ENCODE data around the gene RGMA.

Gene RGMA, protein sequence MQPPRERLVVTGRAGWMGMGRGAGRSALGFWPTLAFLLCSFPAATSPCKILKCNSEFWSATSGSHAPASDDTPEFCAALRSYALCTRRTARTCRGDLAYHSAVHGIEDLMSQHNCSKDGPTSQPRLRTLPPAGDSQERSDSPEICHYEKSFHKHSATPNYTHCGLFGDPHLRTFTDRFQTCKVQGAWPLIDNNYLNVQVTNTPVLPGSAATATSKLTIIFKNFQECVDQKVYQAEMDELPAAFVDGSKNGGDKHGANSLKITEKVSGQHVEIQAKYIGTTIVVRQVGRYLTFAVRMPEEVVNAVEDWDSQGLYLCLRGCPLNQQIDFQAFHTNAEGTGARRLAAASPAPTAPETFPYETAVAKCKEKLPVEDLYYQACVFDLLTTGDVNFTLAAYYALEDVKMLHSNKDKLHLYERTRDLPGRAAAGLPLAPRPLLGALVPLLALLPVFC

DNA sequence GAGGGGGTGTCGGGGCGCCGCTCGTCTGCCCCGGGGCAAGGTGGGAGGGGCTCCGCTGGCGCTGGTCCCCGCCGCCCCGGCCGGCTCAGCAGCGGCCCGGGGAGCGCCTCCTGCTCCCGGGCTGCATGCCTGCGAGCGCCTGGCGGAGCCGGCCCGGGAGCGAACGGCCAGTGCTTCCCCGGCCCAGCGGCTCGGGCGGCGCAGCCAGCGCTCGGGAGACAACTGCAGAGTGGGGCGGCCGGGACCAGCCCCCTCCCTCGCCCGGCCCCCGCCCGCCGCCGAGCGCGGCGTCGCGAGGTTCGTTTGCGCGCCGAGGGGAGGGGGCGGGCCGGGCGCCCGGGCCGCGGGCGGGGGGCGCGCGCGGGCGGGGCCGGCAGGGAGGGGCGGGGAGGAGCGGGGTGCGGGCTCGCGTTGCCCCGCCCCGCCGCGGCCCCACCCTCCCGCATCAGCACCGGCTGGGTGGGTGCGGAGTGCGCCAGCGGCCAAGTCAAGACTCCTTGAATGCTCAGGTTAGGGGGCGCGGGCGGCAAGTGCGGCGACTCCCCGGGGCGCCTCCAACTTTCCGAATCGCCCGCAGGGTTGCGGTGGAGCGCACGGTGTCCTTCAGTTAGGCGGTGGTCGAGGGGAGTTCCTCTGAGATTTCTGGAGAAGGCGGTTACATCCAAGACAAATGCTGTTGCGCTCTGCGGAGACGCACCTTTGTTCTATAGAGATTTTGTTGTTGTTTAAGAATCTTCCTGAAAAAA, at the start of gene RGMA:
Gene RGMA, minus strand, starts transcription at position 231 of the 746 bp plus-strand sequence. CDS start 279 bp downstream, outside the sequence.
- peak; percentile 39 for ATAC-seq
- Mint-ChIP-seq H3K27ac (no peak within 1 kb of the TSS), H3K4me1 (peaks cover 23% of the 10 kb centered on the region), H3K4me3 (peak within 1 kb of the TSS; percentile 70), H3K9me3 (no peaks in the 10 kb centered on the region), H3K36me3 (no peaks in the 10 kb centered on the region), H3K27me3 (peaks cover 67% of the 10 kb centered on the region)

DNA sequence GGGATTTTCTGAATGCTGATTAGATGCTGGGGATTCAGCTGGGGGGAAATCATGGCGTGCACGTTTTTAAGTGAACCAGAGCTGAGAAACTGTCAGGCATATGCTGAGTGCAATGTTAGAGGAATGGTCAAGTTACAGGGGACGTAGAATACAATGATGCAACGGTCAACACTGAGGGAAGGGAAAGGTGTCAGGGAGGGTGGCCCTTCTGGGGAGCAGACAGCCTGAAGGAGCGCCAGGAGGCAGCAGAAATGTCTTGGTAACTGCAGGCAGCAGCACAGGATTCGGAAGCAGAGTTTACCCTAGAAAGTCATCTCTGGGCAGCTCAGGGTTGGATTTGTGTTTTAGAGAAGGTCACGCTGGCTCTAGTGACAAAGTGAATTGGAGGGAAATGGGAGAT, 47.6 kb upstream of the RGMA start:
- no peak for ATAC-seq
- H3K36me3 Mint-ChIP-seq: no peaks in the 10 kb centered on the region
- no peaks in the 10 kb centered on the region for H3K4me1 Mint-ChIP-seq
- peaks cover 10% of the 10 kb centered on the region for H3K27me3 Mint-ChIP-seq
- H3K4me3 Mint-ChIP-seq: no peak overlapping the region
- no peak overlapping the region for H3K27ac Mint-ChIP-seq
- no peaks in the 10 kb centered on the region for H3K9me3 Mint-ChIP-seq

DNA sequence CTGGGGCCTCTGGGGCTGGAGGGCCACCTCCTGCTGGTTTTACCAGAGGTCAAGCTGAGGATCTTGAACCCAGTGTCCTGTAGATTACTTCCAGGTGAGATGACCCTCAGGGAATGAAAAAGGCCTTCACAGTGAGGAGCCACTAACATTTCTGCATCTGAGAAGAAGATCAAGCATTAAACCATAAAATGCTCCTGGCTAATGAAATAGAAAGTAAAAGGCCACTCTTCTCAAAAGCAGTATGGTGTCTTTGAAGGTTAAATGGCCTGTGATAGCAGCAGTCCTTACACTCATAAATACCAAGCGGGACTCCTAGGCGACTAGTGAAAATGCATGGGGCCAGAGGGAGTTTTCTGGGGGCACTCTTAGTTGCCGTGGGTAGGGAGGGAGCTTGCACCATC, 47.0 kb upstream of the RGMA start:
- Mint-ChIP-seq H3K4me1 (no peaks in the 10 kb centered on the region), H3K4me3 (no peak overlapping the region), H3K36me3 (no peaks in the 10 kb centered on the region), H3K9me3 (no peaks in the 10 kb centered on the region), H3K27ac (no peak overlapping the region), H3K27me3 (peaks cover 10% of the 10 kb centered on the region)
- no peak for ATAC-seq

DNA sequence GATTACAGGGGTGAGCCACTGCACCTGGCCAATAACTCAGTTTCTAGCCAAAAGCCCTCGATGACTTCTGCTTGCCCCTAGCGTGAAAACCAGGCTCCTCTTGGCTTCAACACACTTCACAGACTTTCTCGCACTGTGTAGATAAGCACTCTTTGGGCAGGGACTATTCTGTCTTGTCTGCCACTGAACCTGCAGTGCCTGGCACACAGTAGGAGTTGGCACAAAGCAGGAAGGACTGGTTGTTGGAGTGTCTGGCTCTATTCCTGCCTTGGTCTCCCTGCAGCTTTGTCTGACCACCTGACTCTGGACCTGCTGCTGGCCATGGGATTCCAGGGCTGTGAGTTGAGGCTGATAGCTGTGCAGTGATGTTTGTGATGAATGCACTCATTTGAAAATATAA, 46.4 kb upstream of the RGMA start:
- Mint-ChIP-seq H3K36me3 (no peaks in the 10 kb centered on the region), H3K4me3 (no peak overlapping the region), H3K27me3 (peaks cover 10% of the 10 kb centered on the region), H3K9me3 (no peaks in the 10 kb centered on the region), H3K4me1 (no peaks in the 10 kb centered on the region), H3K27ac (no peak overlapping the region)
- ATAC-seq: no peak

DNA sequence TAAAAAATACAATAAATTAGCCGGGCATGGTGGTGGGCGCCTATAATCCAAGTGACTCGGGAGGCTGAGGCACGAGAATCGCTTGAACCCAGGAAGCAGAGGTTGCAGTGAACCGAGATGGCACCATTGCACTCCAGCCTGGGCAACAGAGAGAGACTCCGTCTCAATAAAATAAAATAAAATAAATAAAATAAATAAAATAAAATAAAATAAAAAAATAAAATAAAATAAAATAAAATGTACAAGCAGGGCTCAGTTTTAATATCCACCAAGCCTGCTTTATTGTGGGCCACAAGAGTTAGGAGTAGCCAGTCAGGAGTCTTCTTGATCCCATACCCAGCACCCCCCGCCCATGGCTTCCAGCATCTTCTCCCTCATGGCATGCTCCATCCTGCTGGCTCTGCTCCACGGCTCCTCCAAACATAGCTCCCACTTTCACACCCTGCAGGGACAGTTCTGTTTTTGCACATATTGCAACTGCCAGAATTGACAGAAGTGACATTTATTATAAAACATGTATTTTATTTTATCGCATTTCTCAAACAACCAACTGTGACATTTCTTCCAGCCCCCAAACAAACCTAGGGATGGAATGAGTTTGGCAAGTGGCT, 42.6 kb upstream of the RGMA start:
- no peaks in the 10 kb centered on the region for H3K9me3 Mint-ChIP-seq
- H3K4me1 Mint-ChIP-seq: no peaks in the 10 kb centered on the region
- ATAC-seq: no peak
- no peaks in the 10 kb centered on the region for H3K36me3 Mint-ChIP-seq
- no peak overlapping the region for H3K4me3 Mint-ChIP-seq
- peaks cover 2% of the 10 kb centered on the region for H3K27me3 Mint-ChIP-seq
- H3K27ac Mint-ChIP-seq: no peak overlapping the region

DNA sequence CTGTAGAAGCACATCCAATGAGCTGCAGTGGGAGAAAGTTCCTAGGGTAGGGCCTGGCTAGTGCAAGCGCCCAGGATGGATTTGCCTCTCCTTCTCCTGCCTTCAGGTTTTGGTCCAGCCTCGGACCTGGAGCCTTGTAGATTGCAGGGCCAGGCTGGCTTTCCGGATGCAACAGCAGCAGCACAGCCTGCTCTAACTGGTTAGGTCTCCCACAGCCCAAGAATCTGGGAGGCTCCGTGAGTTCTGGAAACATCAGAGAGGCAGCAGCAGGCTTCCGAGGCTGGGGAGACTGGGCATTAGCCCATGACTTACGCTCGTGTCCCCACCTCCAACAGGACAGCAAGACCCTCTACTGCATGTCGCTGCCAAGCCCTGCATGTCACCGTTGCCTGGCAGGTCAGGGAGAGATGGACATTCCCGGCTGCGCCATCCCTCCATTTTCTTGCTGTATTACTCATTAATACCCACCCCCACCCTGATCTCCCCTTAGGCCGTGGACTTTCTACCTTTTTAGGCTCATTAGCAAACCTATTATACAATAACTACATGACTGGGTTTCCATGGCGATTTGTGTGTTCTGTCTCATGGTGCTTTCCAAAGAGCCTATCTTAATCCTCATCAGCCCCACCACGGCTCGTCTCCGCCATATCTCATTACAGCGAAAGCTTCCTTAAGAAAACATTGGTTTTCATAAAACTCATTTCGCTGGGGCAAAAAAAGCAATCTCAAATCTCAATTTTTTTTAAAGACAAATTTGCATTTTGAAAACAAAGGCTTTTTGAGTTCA, 40.9 kb upstream of the RGMA start:
- no peaks in the 10 kb centered on the region for H3K36me3 Mint-ChIP-seq
- ATAC-seq: no peak
- no peak overlapping the region for H3K27ac Mint-ChIP-seq
- H3K9me3 Mint-ChIP-seq: no peaks in the 10 kb centered on the region
- no peaks in the 10 kb centered on the region for H3K4me1 Mint-ChIP-seq
- H3K27me3 Mint-ChIP-seq: no peaks in the 10 kb centered on the region
- H3K4me3 Mint-ChIP-seq: no peak overlapping the region

DNA sequence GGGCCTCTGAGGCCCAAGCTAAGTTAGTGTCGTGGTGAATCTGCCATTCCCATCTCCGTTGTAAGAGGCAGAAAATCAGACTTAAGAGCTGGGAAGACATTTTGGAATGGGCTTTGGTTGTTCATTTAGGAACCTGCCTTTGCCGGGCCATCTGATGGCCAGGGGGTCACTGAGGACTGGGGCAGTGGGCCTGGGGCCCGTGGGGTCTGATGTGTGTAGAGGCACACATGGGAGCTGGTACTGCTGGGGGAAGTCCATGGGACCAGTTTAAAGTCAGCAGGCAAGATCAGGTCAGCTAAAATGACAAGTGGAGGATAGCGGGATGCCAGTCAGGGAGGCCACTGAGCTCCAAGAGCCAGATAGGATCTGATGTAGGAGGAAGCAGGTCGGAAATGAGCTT, 38.3 kb upstream of the RGMA start:
- no peaks in the 10 kb centered on the region for H3K4me1 Mint-ChIP-seq
- no peaks in the 10 kb centered on the region for H3K9me3 Mint-ChIP-seq
- H3K4me3 Mint-ChIP-seq: no peak overlapping the region
- H3K27ac Mint-ChIP-seq: no peak overlapping the region
- no peaks in the 10 kb centered on the region for H3K36me3 Mint-ChIP-seq
- no peak for ATAC-seq
- no peaks in the 10 kb centered on the region for H3K27me3 Mint-ChIP-seq

DNA sequence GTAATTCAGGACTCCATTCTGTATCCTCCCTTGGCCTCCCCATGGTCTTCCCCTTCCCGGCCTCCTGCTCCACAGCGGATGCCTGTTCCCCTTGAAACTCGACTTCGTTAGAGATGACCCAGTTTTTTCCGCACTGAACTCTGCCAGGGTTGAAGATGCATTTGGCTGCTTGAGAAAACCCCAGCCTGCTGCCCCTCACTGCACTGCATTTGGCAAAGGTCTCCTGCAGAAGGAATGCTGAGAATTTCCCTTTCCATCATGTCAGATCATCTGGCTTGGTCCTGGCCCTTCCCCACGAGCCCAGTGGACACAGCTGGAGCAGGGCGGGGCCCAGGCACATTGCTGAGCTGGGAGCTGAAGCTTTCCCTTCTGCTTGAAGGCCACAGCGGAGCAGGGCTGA, 37.6 kb upstream of the RGMA start:
- ATAC-seq: no peak
- Mint-ChIP-seq H3K27me3 (no peaks in the 10 kb centered on the region), H3K4me1 (no peaks in the 10 kb centered on the region), H3K9me3 (no peaks in the 10 kb centered on the region), H3K36me3 (no peaks in the 10 kb centered on the region), H3K4me3 (no peak overlapping the region), H3K27ac (no peak overlapping the region)

DNA sequence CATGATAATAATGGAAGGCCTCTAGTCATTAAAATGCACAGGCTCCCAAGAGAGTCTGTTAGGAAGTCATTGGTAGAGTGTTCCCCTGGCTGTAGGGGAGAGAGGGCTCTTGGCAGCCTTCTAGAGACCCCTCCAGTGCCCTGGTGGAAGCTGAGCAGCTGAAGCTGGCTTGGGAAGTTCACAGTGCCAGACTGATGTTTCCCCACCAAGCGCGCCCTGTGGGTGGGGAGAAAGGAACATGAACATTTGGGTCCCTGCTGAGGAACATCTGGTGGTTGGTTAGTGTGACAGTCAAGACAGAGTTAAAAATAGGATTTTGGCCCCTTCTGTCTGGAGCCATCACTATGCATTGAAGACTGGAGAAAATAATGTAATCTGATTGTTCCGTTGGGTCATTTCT, 37.1 kb upstream of the RGMA start:
- Mint-ChIP-seq H3K4me1 (no peaks in the 10 kb centered on the region), H3K4me3 (no peak overlapping the region), H3K9me3 (no peaks in the 10 kb centered on the region), H3K36me3 (no peaks in the 10 kb centered on the region), H3K27ac (no peak overlapping the region), H3K27me3 (no peaks in the 10 kb centered on the region)
- no peak for ATAC-seq

DNA sequence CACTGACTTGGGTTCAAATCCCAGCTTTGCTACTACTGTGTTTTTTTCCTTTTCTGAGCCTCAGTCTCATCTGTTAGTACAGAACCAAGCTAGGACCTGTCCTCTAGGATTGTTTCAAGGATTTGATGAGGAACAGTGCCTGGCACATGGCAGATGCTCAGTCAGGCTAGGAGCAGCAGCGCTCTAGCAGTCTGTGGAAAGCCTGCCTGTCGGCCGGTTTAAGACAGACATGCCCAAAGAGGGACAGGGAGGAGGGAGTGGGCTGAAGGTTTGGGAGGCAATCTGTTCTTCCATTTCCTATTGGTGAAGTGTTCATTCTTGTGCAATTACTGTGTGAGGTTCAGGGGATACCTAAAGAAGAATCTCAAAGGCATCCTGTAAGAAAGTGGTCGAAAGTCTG, 35.1 kb upstream of the RGMA start:
- ATAC-seq: no peak
- Mint-ChIP-seq H3K27me3 (peaks cover 6% of the 10 kb centered on the region), H3K9me3 (no peaks in the 10 kb centered on the region), H3K36me3 (no peaks in the 10 kb centered on the region), H3K4me3 (no peak overlapping the region), H3K27ac (no peak overlapping the region), H3K4me1 (no peaks in the 10 kb centered on the region)

DNA sequence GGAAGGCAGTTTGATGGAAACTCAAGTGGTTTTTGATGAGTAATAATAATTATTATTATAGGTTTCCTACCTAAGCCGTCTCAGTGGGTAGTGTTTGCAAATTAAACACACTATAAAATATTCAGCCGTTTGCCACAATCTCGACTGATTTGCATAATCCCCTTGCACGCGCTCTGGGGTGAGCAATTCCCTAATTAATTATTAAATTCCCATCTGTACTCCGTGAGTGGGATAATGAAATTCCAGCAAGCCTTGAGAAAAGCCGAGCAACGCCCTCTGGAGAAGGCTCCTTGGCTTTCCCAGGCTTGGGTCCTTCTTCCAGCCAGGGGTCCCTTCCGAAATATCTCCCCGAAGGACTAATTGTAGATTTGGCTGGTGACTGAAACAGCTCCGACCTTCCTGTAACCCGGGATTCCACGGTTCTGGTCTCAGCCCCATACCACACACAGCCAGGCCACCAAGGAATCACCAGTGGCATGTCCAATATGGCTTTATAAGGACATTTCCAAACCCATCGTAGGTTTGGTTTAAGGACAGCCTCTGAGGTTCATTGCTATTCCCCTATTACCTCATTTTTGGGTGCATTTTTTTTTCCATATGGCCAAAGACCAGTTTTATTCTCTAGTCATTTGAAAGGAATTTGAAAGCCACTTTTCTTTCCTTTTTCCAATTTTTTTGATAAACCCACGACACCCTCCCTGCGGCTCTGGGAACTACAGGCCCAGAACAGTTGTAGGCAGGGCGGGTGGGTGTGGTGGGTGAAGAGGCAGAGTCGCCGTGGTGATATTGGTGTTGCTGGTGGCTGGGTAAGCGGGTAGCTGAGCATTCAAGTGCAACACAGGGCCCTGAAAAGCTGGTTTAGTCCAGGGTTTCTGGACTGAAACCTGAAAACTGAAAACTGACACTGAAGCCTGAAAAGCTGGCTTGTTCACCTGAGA, 33.2 kb upstream of the RGMA start:
- ATAC-seq: no peak
- no peak overlapping the region for H3K4me3 Mint-ChIP-seq
- H3K27me3 Mint-ChIP-seq: peaks cover 22% of the 10 kb centered on the region
- H3K27ac Mint-ChIP-seq: no peak overlapping the region
- no peaks in the 10 kb centered on the region for H3K36me3 Mint-ChIP-seq
- no peaks in the 10 kb centered on the region for H3K9me3 Mint-ChIP-seq
- no peaks in the 10 kb centered on the region for H3K4me1 Mint-ChIP-seq

DNA sequence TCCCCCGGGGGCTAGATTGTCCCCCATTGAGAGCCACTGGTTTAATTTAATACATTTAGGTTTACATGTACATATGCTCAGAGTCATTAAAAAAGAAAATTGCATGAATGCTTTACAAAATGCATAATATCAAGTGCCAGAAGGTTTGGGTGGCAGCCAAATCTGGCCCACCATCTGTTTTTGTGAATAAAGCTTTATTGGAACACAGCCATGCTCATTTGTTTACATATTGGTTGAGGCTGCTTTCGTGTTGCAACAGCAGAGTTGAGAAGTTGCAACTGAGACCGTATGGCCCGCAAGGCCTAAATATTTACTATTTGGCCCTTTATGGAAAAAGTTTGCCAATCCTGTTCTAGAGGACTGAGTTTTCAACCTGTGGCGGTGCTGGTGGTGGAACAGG, 32.1 kb upstream of the RGMA start:
- Mint-ChIP-seq H3K4me3 (no peak overlapping the region), H3K27ac (no peak overlapping the region), H3K36me3 (no peaks in the 10 kb centered on the region), H3K4me1 (no peaks in the 10 kb centered on the region), H3K9me3 (no peaks in the 10 kb centered on the region), H3K27me3 (peaks cover 22% of the 10 kb centered on the region)
- ATAC-seq: no peak

DNA sequence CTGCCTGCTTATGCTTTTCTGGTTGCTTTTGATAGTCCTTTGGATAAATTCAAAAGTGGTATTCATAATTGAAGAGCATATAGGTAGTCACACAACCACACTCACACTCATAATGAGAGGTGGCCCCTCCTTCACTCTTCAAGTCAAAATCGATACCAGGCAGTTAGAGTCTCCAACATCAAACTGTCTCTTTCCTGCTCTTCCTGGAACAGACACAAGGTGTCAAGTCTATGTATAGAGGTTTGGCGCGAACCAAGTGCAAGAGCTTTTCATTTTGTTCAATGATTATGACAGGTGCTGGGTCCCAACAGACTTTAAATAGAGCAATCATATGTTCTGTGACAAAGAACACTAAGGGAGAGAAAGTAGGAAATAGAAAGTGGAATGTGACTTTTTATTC, 29.9 kb upstream of the RGMA start:
- H3K27ac Mint-ChIP-seq: no peak overlapping the region
- H3K9me3 Mint-ChIP-seq: peaks cover 2% of the 10 kb centered on the region
- no peaks in the 10 kb centered on the region for H3K4me1 Mint-ChIP-seq
- no peaks in the 10 kb centered on the region for H3K36me3 Mint-ChIP-seq
- H3K27me3 Mint-ChIP-seq: peaks cover 28% of the 10 kb centered on the region
- ATAC-seq: no peak
- no peak overlapping the region for H3K4me3 Mint-ChIP-seq

DNA sequence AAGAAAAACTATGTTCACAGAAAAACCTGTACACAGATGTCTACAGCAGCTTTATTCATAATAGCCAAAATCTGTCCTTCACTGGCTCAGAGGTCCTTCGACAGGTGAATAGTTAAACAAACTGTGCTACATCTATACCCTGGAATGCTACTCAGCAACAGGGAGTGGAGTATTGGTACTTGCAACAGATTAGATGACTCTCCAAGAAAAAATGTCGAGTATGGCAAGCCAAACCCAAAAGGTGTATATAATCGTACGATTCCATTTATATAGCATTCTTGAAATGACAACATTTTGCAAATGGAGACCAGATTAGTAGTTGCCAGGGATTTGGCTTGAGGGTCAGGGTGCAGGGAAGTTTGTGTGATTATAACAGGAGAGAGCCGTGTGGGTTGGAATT, 22.4 kb upstream of the RGMA start:
- peaks cover 62% of the 10 kb centered on the region for H3K27me3 Mint-ChIP-seq
- H3K27ac Mint-ChIP-seq: no peak overlapping the region
- H3K36me3 Mint-ChIP-seq: no peaks in the 10 kb centered on the region
- no peak overlapping the region for H3K4me3 Mint-ChIP-seq
- H3K9me3 Mint-ChIP-seq: peaks cover 5% of the 10 kb centered on the region
- H3K4me1 Mint-ChIP-seq: no peaks in the 10 kb centered on the region
- ATAC-seq: no peak
